Stimulated activated CD8-positive, alpha-beta memory T cell treated with anti-CD3 and anti-CD28 coated beads, Interleukin-15, amount 100 ng/mL, for 4 hours (primary cell): Measurements from ENCODE around the gene LINC01488.

ENCODE experiments used
- DNase-seq, 2 donors: peaks; one replicate each; pipeline ENCODE4 v3.0.0-alpha.2; 2020; ENCODE audit warnings: low read depth in 2 of 2

LINC01488 gene

DNA sequence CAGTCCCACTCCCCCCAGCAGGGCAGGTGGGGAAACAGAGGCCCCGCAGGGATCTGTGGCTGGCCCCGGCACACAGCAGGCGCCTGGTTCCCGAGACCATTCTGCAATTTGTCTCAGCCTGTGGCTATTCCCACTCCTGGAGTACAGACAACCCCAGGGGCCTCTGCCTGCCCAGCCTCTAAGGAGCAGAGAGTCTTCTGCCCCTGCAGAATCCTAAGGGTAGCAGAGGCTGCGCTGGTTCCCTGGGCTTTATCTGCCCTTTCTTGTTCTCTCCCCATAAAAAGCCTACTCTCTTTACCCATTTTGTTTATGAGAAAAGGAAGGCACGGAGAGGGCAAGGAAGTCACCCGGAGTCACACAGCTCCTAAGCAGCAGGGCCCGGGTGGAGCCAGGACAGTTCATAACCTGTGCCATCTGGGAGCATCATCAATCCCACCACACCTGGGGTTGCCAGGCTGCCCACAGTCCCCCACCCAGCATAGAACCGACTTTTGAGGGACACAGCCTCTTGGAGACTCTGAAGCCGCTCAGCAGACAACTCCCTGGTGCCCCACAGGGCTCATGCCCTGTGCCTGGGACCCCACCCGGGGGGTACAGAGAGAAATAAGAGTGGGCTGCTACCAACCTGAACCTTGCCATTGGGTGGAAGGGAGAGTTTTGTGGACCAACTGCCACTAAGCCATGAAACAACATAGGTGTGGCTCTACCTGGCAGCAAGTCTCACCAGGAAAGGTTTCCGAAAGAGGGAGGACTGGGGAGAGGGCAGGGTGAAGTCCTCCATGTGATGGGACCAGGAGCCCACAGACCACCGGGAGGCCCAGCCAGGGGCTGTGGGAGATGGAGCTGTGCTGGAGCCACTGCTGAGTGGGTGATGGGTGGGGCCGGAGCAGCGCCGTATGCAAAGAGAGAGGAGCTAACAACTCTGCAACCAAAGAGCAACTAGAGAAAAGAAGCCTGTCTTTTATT, 17.2 kb upstream of the LINC01488 start:
- no peak for DNase-seq

DNA sequence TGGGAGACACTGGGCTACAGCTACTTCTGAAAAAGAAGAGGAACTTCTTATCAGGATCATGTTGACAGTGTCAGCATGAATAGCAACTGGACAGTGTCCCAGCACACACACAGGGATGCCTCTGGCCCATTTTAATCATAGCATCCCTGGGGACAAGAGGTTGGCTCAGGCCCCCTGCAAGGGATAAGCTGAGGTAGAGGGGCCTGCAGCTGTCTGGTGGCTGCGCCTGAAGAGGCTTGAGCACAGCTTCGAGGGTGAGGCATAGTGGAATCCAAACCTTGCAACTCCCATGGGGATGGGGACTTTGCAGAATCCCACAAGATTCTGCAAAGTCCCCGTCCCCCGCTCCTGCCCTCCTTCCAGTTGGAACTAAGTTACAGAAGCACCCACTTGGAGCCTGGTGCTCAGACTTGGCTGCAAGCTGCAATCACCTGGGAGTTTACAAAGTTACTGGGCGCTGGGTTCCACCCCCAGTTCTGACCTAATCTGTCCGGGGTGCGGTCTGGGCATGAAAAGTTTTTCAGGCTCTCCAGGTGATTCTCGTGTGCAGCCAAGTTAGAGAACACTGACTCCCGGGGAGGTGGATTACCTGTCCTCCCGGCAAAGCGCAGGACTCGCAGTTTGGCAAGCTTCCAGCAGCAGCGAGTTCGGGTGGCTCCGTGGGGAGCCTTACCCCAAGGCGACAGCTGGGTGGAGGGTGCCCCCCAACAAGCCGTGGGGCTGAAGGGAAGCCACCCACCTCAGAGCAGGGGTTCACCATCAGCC, 16.0 kb upstream of the LINC01488 start:
- DNase-seq = no peak

DNA sequence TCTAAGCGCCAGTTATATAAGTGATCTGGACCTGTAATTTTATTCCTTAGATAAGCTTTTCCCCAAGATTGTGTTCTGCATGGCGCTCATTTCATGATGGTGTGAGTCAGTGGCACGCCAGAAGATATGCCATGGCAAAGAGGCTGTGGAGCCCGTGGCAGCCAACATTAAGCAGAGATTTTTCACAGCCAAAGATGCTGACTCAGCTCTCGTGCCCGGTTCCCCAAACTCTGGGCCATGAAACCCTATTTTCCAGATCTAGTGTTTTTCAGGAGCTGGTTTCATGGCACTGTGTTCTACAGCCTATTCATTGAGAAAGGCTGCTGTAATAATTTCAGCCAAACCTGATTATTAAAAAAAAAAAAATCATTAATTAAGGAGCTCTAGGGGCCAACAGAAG, 15.4 kb upstream of the LINC01488 start:
- DNase-seq = no peak

DNA sequence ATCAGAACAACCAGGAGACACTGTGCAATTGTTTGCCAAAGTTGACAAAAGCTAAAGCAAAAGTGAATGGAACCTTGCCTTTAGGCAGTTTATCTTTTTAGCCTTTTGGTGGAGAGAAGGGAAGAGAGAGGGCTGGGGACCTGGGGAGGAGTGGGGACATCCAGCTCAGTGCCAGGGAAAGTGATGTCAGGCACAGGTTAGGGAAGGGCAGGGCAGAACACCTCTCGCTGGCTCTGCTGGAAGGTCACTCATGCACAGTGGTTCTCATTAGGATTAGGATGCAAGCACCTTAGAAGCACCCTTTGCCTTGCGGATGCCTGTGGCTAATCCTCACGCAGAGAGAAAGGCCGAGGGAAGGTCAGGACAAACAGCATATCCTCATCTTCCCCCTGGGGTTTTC, 14.3 kb upstream of the LINC01488 start:
- DNase-seq = no peak

DNA sequence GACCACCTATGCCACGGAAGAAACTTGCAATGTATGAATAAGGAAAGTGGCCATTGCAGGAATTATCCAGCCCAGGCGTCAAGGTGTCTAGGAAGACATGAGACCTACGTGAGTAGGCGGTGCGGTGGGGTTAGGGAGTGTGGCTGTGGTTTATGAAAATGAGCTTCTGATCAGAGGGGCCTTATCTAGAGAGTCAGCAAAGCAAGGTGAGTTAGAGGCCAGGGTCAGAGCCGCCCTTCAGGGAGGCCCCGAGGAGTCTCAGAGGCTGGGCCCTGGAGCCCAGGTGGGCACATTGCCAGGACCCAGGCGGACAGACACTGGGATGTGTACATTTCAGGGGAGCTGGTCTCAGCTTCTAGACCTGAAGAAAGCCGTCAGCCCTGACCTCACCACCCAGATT, 13.8 kb upstream of the LINC01488 start:
- no peak for DNase-seq

DNA sequence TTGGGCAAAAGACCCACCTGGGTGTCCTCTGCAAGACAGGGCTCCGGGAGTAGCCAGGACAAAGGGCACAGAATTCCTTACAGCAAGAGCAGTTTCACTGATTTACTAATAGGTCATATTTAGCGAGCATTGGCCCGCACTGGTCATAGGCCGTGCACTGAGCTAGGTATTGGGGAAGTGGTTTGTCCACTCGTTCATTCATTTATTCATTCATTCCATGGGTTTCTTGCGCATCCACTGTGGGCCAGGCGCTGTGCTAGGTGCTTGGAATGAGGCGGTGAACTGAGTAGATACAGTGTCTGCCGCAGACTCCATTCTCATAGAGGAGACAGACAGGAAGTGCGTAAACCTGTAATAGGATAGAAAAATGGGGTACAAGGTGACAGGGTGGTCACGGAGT, 13.2 kb upstream of the LINC01488 start:
- DNase-seq = no peak

DNA sequence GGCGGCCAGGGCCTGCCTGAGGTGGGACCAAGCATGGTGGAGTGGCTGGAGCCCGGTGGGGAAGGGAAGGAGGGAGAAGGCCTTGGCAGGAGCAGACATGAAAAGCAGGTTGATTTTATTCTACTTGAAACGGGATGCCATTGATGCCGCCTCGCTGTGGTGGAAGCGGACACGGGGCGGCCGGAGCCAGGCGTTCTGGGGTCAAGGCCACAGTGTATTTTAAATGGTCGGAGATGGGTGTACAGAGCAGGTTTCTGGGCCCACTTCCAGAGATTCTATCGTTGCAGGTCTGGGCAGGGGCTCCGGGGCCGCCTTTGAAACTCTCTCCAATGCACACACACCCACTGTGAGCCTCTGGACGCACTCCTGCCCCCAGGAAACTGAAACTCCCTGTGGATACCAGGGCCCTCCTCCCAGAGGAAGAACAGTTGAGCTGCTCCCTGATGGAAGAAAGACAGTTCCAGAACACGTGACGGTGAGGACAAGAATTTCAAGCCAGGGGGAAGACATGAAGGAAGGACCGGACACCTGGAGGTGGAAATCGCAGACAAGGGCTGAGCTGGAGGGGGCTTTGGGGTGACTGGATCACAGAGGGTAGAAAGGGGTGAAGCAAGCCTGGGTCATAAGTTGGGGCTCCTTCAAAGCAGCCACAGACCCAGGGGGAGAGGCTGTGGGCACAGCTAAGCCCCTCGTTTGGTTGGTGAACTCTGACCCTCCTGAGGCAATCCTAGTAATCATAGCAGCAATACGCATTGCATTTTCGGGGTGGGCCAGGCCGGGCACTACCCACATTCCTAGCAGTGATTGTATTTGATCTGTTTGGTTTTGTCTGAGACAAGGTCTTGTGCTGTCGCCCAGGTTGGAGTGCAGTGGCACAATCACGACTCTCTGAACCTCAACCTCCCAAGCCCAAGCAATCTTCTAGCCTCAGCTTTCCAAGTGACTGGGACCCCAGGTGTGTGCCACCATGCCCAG, 12.3 kb upstream of the LINC01488 start:
- DNase-seq = no peak

DNA sequence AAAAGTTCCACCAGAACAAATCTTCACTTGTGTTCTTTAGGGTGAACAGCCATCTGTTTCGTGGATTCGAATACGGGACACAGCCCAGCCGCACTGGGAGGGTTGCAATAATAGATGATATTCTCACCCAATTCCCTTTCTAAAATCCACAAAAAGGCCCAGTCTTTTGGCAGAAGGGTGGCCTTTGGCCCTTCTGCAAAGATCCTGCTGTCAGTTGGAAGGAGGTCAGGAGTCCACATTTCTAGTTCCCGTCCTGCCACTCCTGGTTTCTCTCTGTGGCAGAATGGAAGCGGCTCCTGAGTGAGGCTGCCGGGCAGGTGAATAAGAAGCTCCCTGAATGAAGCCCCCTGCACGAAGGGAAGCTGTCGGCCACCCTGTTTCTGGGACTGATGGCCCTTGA, 11.2 kb upstream of the LINC01488 start:
- DNase-seq = no peak

DNA sequence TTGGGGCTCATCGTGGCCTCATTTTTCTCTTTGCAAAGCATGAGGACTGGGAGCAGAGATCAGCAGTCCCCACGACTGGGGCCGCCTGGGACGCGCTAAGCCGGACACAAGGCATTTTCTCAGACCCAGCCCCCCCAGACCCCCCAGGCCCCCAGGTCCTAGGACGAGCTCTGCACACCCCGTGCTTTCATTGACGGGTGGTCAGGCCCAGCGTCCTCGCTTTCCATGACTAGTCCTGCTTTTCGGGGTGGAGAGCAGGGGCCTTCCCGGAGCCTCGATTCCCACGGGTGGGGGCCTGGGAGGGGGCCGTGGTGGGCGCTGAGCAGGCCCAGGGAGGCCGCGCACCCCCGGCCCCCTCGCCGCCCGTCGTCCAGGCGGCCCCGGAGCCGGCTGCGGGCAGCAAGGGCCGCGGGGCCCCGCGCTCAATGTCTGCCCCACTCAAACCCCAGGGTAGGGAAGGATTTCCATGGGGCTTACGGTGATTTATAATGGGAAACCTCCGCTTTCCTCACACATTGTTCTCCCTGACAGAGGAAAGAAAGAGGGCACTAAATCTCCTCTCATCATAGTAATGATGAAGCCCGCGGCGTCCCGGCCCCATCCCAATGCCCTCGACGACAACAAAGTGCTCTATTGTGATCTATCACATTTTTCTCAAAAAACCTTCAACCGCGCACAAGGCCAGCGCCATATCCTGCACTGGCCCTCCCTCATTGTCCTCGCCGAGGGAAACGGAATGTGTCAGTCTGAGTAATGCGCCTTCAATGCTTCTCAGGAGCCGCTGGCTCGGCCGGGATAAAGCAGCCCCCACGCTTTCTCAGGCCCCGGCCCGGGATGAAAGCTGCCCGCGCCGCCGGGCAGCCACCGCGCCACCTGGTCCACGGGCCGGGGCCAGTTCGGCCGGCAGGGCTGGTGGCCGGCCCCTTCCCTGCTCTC, 10.4 kb upstream of the LINC01488 start:
- no peak for DNase-seq

DNA sequence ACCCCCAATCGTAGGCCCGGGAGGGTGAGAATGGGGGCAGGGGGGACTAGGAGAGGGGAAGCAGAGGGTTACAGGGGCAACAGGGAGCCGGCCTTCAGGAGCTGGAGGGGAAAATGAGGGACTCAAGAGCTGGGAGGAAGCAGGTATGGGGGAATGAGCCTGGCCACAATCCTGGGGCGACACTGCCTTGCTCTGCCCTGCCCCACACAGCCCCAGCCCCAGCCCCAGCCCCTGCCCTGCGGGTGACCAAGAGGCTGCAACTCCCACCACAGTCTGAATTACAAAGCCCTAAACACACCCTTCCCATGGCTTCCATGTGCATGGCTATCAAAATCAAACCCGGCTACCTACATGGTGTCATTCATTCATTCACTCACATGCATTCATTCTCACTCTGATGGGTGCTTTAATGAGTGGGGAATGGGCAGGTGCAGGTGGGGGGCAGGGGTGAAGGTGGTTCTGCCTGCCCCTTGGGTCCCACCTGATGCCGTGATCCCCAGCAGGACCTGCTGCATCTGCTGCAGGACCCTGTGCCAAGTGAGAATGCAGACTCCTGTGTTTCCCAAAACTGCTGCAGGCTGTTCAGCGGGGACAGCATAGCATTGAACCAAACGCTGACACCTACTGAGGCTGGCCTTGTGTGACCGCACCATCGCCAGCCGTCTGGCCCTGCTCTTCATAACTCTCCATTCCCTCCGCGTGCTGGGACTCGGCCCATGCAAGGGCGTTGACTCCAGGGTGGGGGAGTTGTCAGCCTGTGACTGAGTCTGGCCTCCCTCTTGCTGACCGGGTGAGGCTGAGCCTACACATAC, 9.5 kb upstream of the LINC01488 start:
- DNase-seq = no peak

DNA sequence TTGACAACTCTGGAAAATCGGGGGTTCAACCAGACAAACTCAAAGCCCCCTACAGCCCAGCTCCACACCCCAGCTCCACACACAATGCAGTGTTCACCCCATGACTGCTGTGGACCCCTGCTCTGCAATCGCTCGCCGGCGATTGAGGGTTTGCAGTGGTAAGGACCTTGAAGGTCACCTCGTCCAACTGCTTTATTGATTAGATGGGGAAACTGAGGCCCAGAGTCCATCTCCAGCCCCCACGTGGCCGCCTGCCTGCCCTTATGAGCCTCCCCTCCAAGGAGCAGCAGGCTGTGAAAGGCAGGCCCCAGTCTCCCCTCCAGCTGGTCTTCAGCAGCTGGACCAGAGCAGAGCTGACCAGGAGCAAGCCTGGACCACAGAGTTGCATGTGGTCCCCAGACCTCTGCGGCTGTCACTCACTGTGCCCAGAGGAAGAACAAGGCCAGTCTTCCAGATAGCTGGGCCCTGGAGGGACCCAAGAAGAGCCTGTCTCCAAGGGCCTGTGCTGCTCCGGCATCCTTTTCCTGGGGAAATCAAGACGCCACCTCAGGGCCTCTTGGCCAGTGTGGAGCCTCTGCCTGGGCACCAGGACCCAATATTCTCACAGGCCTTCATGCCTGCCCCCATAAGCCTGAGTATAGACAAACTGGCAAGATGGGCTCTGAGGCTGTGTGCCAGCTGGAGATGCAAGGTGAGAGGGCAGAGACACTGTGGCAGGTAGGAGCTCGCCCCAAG, 8.8 kb upstream of the LINC01488 start:
- DNase-seq = no peak

DNA sequence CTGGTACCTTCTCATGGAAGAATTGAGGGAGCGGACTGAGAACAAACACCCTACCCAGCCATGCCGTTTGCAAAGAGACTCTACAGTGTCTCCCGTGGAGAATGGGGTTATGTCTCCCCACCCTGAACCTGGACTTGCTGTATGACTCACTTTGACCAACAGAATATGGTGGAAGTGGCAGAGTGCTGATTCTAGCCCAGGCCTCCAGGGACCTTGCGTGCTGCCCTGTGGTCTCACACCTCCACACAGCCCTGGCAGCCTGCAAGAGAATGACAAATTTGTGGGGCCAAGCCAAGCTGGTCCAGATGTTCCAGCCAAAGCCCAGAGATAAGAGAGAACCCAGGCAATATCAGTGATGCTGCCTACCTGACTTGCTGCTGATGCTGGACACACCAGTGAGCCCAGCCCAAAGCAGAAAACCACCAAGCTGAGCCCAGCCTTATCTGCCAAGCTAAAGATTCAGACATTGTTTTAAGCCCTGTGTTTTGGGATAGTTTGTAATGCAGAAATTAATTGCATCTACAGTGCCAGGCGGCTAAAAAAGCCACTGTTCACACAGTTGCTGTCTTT, 8.1 kb upstream of the LINC01488 start:
- no peak for DNase-seq

DNA sequence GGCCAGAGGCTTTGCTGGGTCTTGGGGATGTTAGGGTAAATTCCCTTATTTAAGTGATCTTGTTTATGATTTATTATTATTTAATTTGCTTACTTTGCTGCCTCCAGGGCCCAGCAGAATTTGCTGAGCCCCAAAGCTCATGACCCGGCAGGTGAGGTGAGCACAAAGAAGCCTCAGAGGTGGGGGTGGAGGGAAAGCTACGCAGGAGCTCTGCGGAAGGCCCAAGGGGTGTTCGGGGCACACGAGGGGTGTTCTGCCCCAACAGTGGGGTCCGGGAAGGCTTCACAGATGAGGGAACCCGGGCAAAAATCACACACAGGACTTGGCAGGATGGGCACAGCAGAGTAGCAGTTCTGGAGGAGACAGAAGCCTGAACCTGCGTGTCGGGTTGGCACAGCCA, 6.7 kb upstream of the LINC01488 start:
- DNase-seq = no peak

DNA sequence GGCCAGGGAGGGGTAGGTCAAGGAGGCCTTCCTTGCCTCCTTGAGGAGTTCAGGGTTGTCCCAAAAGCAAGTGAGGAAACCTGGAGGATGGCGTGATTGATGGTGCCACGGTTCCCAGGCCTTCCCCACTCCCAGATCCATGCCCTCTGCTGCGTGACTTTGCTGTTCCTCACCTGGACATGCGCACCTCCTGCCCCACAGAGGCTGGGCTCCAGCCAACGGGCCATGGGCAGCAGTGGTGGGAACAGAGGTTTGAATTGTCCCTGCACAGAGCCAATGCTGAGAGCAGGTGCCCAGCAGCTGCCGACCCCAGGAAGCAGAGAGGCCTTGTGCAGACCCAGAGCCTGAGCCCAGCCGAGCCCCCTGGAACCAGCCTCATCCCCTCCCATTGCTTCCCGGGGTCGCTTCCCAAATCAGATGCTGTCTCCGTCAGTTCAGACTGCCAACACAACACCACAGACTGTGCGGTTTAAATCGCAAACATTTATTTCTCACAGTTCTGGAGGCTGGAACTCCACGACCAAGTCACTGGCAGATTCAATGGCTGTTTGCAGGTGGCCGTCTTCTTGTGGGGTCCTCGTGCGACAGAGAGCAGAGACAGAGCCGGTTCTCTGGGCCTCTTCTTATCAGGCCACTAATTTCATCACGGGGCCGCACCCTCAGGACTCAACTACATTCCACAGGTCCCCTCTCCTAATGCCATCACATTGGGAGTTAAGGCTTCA, 6.2 kb upstream of the LINC01488 start:
- DNase-seq = no peak

DNA sequence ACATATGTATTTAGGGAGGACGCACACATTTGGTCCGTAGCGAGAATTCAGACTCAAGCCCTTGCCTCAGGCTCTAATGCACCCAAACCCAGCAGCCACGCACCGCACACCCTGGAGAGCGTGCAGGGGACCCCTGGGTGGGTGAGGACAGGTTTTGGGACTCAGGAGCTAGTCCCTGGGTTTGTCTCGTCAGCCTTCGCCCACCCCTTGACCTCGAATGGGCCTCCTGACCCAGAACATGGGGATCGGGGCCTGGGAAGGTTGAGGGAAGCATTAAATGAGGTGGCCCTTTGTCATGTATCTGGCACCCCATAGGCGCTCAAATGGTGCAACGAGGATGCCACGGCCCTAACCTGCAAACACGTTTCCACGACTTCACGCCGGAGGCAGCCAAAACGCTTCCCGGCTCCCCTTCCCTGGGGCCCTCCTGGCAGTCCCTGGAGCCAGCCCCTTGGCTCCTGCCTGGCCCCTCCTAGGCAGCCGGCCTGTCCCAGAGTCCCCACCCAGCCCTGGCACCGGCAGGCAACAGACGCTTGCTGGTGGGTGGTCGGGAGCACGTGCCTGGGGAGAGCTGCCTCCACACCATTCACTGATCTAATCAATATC, 5.5 kb upstream of the LINC01488 start:
- DNase-seq = no peak

DNA sequence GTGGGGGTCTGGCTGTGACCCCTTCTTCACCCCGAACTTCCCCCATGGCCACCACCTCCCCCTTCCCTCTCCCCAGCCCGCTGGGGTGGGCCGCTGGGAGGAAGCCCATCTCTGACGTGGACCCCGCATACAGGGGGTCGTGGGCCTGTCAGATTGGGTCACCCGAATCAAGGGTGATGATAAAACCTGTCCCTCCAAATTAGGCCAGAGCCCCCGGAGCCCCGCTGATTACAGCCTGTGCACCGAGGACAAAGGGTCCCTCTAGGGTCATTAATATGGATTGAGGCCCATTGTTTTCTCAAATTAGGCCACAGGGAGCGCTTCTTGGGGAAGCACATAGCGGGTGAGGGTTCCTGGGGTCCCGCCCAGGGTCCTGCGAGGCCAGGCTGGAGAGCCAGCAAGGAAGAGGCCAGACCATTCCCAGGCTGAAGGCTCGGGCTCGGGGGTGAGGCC, 4.9 kb upstream of the LINC01488 start:
- no peak for DNase-seq

DNA sequence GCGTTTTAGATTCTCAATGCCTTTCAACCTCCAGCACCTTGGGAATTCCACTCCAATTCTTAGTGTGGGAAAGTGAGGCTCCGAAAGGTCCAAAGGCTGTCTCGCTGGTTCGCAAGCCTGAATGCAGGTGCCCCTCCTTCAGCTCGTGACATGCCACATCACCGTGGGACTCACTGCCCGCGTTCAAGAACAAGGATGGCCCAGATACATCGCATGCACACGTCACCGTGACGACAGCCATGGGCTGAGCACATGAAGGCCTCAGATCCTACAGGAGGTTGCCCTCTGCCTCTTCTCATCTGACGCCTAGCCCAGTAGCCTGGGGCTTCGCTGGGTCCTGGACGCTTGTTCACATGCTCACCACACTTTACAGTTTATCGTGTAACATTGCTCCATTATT, 4.4 kb upstream of the LINC01488 start:
- no peak for DNase-seq
